GM12878 (cell line): Measurements from ENCODE around the gene DOK7. TPM values are rescaled to one million over a fixed set of nuclear protein-coding genes. Genes with fewer than 3 reads are reported as not detected.

Source experiments
- ATAC-seq: fragments of 200-7000 bp; cut with Tn5 transposase; 3 replicates; pipeline ENCODE4 v1.9.1; 2020; ENCODE audit warnings: mild to moderate bottlenecking, moderate library complexity
- BruUV-seq: library from RNA; stranded (reverse); fragments of 400-500 nt; replicated peaks from 2 replicates; lab custom pipeline; 2021; lab: Mats Ljungman, UMichigan
- CTCF ChIA-PET: fragments of 300-600 bp; sonication (Branson Sonifier 250); formaldehyde crosslinking; extraction: SDS; loops from one replicate; lab custom pipeline; 2021; ENCODE audit warnings: inconsistent platforms; lab: Yijun Ruan, JAX
- POLR2A ChIA-PET: fragments of 350-600 bp; formaldehyde crosslinking; extraction: SDS; loops from one replicate; lab custom pipeline; 2021; ENCODE audit warnings: inconsistent platforms; lab: Charles Lee
- RAD21 ChIA-PET: fragments of 300-600 bp; sonication (Branson Sonifier 250); formaldehyde crosslinking; loops from one replicate; lab custom pipeline; 2023; ENCODE audit warnings: antibody characterized with exemption; ENCODE audit not compliant: unreplicated experiment; lab: Charles Lee
- SMC1A ChIA-PET: fragments of 300-600 bp; sonication (Branson Sonifier 250); formaldehyde crosslinking; loops from one replicate; lab custom pipeline; 2023; ENCODE audit not compliant: unreplicated experiment, uncharacterized antibody; lab: Charles Lee
- DNase-seq: peaks from one replicate; pipeline ENCODE4 v3.0.0-alpha.2; 2011; ENCODE audit warnings: low read depth, low spot score
- FAIRE-seq: peaks from 3 replicates; lab custom pipeline; 2011; peaks lifted over from hg19 to GRCh38; lab: Jason Lieb, UNC
- H2AFZ ChIP-seq: 2 replicates; pipeline ENCODE4 v1.6.0; 2011; ENCODE audit warnings: low read depth, low read length, control low read depth; ENCODE audit not compliant: control insufficient read depth
- H3K27ac ChIP-seq: 2 replicates; pipeline ENCODE4 v1.5.1; 2011; ENCODE audit warnings: control low read depth; ENCODE audit not compliant: control insufficient read depth, insufficient read depth
- H3K27me3 ChIP-seq, 2 experiments: replicated peaks in 1 of 2; 2 replicates each; pipeline versions ENCODE4 v1.6.0 to v1.6.1; 2011; ENCODE audit warnings: low read length in 1 of 2; ENCODE audit not compliant: control insufficient read depth in 2 of 2, insufficient read depth in 2 of 2
- H3K36me3 ChIP-seq, 2 experiments: 2 replicates each; pipeline ENCODE4 v1.5.1; 2011; ENCODE audit warnings: low read length in 1 of 2; ENCODE audit not compliant: control insufficient read depth in 2 of 2, insufficient read depth in 2 of 2
- H3K4me1 ChIP-seq: 2 replicates; pipeline ENCODE4 v1.6.1; 2011; ENCODE audit warnings: mild to moderate bottlenecking, low read length, moderate library complexity, mixed read lengths; ENCODE audit not compliant: control insufficient read depth, insufficient read depth
- H3K4me2 ChIP-seq: 2 replicates; pipeline ENCODE4 v1.6.0; 2011; ENCODE audit warnings: control low read depth; ENCODE audit not compliant: control insufficient read depth, insufficient read depth
- H3K4me3 ChIP-seq: fragments of 200-600 bp; sonication (generic); 2 replicates; pipeline ENCODE4 v1.5.1; 2016
- H3K79me2 ChIP-seq: 2 replicates; pipeline ENCODE4 v1.6.0; 2011; ENCODE audit warnings: low read length; ENCODE audit not compliant: control insufficient read depth, insufficient read depth
- H3K9ac ChIP-seq: 2 replicates; pipeline ENCODE4 v1.8.0; 2011; ENCODE audit warnings: low read length, control low read depth, mixed read lengths; ENCODE audit not compliant: control insufficient read depth, insufficient read depth
- H3K9me3 ChIP-seq: replicated peaks from 3 replicates; pipeline ENCODE4 v1.5.1; 2011; ENCODE audit warnings: mild to moderate bottlenecking, low read length; ENCODE audit not compliant: control insufficient read depth, insufficient read depth
- H4K20me1 ChIP-seq: 2 replicates; pipeline ENCODE4 v1.6.0; 2011; ENCODE audit not compliant: control insufficient read depth, insufficient read depth
- CREM ChIP-seq: IDR thresholded peaks from 2 replicates; pipeline ENCODE4 v1.6.1; 2014; ENCODE audit warnings: antibody characterized with exemption, low read depth
- ETV6 ChIP-seq, 2 experiments: fragments of 450-650 bp in 1 of 2; IDR thresholded peaks in 1 of 2; conservative IDR thresholded peaks in 1 of 2; 2 replicates each; pipeline ENCODE4 v1.6.1; 2014; ENCODE audit warnings: antibody characterized with exemption in 1 of 2, borderline replicate concordance in 1 of 2, low read depth in 1 of 2, mild to moderate bottlenecking in 1 of 2, moderate library complexity in 1 of 2
- SIX5 ChIP-seq: IDR thresholded peaks from 2 replicates; pipeline ENCODE4 v1.6.1; 2011; ENCODE audit warnings: mild to moderate bottlenecking, low read depth, low read length, moderate library complexity; ENCODE audit not compliant: severe bottlenecking
- TCF12 ChIP-seq: IDR thresholded peaks from 2 replicates; pipeline ENCODE4 v1.6.1; 2011; ENCODE audit warnings: low read depth, mild to moderate bottlenecking, low read length
- WGBS: methylation state at CpG from one replicate; pipeline ENCODE4 v1.1.6; 2016; ENCODE audit warnings: low lambda C conversion rate; ENCODE audit not compliant: insufficient replicate concordance, insufficient coverage; ENCODE audit errors: missing lambda C conversion rate; 5-methylcytosine and 5-hydroxymethylcytosine counted together
- in situ Hi-C: fragments of 300-500 bp; cut with MboI; formaldehyde crosslinking; loops from 9 replicates; pipeline ENCODE4 v1.14.3; 2018; ENCODE audit warnings: mixed read lengths
- intact Hi-C: fragments of 100-400 bp; cut with micrococcal nuclease; formaldehyde crosslinking; loops from one replicate; pipeline ENCODE4 v1.14.2; 2022; ENCODE audit not compliant: unreplicated experiment
- polyA plus RNA-seq, 11 experiments: library from polyadenylated mRNA; depleted of rRNA in 4 of 11; unstranded in 6 of 11; stranded (reverse) in 5 of 11; fragments of >200 nt; fragmentation: Nextera tagmentation in 4 of 11; fragmentation: Illumina TruSeq in 1 of 11; extraction: Ambion mirVana in 4 of 11; extraction: Trizol in 1 of 11; gene quantifications; 1 replicate in 1 of 11; 2 replicates in 10 of 11; pipeline versions ENCODE4 v1.2.1 to v1.2.3, GENCODE V29; 2011 to 2016; ENCODE audit warnings: inconsistent platforms in 2 of 11, missing spikeins in 2 of 11, low read depth in 1 of 11
- total RNA-seq, 4 experiments: library from RNA; depleted of rRNA in 3 of 4; stranded (reverse); fragments of >200 nt in 3 of 4; fragmentation: Illumina TruSeq in 1 of 4; extraction: Trizol in 1 of 4; gene quantifications; 2 replicates each; pipeline versions ENCODE4 v1.2.1 to v1.2.3, GENCODE V29; 2013 to 2021
- TF ChIP-seq, protein P1 (sequence below): fragments of 450-650 bp; IDR thresholded peaks from 2 replicates; pipeline ENCODE4 v1.6.1; 2017; ENCODE audit warnings: mild to moderate bottlenecking, moderate library complexity

Gene DOK7
- total and polyA plus RNA-seq, 10 of the 15 experiments (the other 5 are each of a cell fraction or from before 2014, with no cell fraction given), result 0.04 to 0.46 (median 0.18) TPM; not detected in 4

DNA sequence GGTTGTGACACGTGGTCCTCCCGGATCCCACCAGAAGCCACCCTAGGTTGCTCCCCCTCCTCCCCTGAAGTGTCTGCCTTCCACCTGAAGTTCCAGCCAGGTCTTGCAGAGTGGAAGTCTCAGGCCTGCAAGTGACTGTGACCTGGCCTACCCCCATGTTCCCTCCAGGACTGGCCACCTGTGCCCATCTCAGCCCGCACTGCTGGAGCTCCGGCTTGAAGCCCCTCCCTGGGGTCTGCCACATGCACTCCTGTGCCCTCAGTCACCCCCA, 27.5 kb upstream of the DOK7 start:
- in situ Hi-C loops, result no loop called here
- 25% methylated on average over 4 of the region's 4 CpGs for WGBS
- ChIA-PET POLR2A (no interaction called here), SMC1A (interaction anchor here (1.4 to 2.1 kb wide), 2 partner anchors 42 to 89 kb away, joined by 3 to 8 read pairs; no protein-coding TSS in a partner anchor), CTCF (interaction anchor here (0.9 to 2.0 kb wide), 4 partner anchors 9 to 225 kb away, joined by 3 to 8 read pairs (median 3); no protein-coding TSS in a partner anchor), RAD21 (interaction anchor here (0.6 to 1.4 kb wide), 2 partner anchors 90 to 116 kb away, joined by 6 to 10 read pairs; no protein-coding TSS in a partner anchor)
- TF ChIP-seq SIX5 (no peak), CREM (no peak), ETV6 (conservative IDR thresholded peaks at IDR 0.05 in 1 of 2, IDR thresholded peaks at IDR 0.05 in 1 of 2; ENCODE audit: borderline replicate concordance in 1 of 2, low read depth in 1 of 2) (no peak), TCF12 (no peak)
- TF ChIP-seq, protein P1, sequence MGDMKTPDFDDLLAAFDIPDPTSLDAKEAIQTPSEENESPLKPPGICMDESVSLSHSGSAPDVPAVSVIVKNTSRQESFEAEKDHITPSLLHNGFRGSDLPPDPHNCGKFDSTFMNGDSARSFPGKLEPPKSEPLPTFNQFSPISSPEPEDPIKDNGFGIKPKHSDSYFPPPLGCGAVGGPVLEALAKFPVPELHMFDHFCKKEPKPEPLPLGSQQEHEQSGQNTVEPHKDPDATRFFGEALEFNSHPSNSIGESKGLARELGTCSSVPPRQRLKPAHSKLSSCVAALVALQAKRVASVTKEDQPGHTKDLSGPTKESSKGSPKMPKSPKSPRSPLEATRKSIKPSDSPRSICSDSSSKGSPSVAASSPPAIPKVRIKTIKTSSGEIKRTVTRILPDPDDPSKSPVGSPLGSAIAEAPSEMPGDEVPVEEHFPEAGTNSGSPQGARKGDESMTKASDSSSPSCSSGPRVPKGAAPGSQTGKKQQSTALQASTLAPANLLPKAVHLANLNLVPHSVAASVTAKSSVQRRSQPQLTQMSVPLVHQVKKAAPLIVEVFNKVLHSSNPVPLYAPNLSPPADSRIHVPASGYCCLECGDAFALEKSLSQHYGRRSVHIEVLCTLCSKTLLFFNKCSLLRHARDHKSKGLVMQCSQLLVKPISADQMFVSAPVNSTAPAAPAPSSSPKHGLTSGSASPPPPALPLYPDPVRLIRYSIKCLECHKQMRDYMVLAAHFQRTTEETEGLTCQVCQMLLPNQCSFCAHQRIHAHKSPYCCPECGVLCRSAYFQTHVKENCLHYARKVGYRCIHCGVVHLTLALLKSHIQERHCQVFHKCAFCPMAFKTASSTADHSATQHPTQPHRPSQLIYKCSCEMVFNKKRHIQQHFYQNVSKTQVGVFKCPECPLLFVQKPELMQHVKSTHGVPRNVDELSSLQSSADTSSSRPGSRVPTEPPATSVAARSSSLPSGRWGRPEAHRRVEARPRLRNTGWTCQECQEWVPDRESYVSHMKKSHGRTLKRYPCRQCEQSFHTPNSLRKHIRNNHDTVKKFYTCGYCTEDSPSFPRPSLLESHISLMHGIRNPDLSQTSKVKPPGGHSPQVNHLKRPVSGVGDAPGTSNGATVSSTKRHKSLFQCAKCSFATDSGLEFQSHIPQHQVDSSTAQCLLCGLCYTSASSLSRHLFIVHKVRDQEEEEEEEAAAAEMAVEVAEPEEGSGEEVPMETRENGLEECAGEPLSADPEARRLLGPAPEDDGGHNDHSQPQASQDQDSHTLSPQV, result no peak
- BruUV-seq, result no TSS peak
- Histone ChIP-seq H3K36me3 (no peaks in the 10 kb centered on the region), H3K27me3 (no peaks in the 10 kb centered on the region), H2AFZ (no peak overlapping the region), H3K4me1 (no peaks in the 10 kb centered on the region), H3K79me2 (no peaks in the 10 kb centered on the region), H4K20me1 (no peaks in the 10 kb centered on the region), H3K27ac (no peak overlapping the region), H3K4me3 (no peak overlapping the region), H3K9ac (no peak overlapping the region), H3K4me2 (no peak overlapping the region), H3K9me3 (no peaks in the 10 kb centered on the region)
- ATAC-seq (no peak), FAIRE-seq (no peak), DNase-seq (no peak)
- intact Hi-C loops, result no loop called here
